NCI-H82 (cell line): ENCODE measurements around the gene USF3.

Experiments used
- DNase-seq: peaks from one replicate; lab custom pipeline; 2025; lab: John Stamatoyannopoulos, UW

Gene USF3

GRCh38 chr3:113606539-113607218, 89.8 kb downstream of the USF3 start:
- DNase-seq: no peak

GRCh38 chr3:113602836-113603235, 93.6 kb downstream of the USF3 start:
- DNase-seq: no peak

- no peak for DNase-seq
These were observed 94.2 kb downstream of the USF3 start for GRCh38 chr3:113602256-113602655.

- DNase-seq: no peak
These were observed 95.2 kb downstream of the USF3 start for GRCh38 chr3:113601240-113601639.

GRCh38 chr3:113600418-113601182, 95.8 kb downstream of the USF3 start:
- DNase-seq: no peak
